Inferior parietal cortex (tissue), 1 donor: ENCODE measurements around the gene KLF5.
"Not testable (repeated sequence)": the region's sequence is repeated elsewhere in the genome, so short reads cannot be mapped to it uniquely, and the experiment has no call there.

ENCODE experiments used
- DNase-seq: peaks from one replicate; pipeline ENCODE4 v3.0.0-alpha.2; 2016; ENCODE audit errors: extremely low spot score

The KLF5 gene

DNA sequence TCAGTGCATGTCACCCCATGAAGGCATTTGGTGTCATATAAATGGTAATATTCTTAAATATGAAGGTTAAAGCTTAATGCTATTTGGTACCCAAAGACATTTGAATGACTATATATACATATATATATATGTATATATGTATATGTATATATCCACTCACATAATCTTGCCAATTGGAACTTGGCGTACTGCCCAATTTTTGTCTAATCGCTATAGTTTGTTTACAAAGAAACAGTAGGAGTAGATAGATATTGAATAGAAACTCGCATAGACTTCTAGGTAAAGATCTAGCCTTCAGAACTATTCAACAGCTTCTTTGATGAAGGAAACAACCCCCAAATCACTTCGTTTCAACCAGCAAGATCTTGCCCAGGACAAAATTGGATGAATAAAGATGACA lies 24.1 kb downstream of the KLF5 start:
- no peak for DNase-seq

DNA sequence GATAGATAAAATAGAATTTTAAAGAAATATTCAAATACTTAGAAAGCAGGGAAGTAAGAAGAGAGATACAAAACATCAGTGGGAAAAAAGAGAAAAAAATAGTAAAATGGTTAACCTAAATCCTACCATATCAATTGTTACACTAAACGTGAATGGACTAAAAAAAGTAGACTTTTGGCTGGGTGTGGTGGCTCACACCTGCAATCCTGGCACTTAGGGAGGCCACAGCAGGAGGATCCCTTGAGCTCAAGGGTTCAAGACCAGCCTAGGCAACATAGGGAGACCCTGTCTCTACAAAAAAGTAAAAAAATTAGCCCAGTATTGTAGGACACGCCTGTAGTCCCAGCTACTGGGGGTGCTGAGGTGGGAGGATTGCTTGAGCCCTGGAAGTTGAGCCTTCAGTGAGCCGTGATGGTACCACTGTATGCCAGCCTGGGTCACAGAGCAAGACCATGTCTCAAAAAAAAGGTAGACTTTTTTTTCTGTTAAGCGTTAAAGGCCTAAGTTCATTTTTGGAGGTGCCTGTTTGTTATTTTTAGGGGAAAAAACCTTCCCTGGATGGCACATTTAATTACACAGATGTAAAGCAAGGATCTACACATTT lies 29.6 kb downstream of the KLF5 start:
- no peak for DNase-seq

DNA sequence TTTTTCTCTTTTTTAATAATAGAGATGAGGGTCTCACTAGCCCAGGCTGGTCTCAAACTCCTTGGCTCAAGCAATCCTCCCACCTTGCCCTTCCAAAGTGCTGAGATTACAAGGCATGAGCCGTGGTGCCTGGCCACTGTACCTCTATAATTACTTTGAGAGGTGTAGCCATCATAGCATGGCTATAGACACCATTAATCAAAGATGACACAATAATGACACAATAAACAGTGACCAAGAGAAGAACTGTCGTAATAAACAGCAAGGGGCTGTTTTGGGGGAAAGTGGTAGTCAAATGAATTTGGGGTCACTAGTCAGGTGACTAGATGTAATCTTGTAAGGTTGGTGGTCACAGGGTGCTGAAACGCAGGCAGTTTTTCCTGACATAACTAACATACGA lies 30.4 kb downstream of the KLF5 start:
- DNase-seq: no peak

DNA sequence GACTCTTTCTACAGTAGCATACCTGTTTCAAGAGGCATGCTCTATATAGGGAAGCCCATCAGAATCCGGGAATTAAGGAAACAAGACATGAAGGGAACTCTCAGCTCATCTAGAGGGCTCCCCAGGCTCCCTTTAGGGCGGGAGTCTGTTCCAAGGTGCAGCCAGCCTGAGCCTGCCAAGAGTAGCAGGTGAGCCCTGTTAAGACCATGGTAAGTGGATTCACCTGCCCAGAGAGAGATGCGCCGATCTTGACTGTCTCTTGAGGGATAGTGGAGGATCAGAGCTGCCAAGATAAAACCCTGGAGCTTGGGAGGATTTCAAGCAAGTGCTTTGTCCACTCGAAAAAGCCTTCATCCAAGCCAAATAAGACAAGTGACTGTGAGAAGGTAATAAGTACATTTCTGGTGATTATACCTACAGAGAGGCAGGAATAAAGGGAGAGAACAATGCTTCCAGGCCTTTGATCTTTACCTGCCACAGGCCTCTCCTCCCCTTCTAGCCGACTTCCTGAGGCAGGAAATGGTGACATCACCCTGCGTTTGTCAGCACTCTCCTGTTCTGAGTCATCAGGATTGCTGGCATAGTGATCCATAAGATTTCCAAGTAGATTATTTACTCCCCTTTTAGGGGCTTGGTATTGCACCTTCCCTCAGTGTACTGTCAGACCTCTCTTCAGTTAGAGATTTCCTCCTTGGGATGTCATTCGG lies 31.5 kb downstream of the KLF5 start:
- no peak for DNase-seq

DNA sequence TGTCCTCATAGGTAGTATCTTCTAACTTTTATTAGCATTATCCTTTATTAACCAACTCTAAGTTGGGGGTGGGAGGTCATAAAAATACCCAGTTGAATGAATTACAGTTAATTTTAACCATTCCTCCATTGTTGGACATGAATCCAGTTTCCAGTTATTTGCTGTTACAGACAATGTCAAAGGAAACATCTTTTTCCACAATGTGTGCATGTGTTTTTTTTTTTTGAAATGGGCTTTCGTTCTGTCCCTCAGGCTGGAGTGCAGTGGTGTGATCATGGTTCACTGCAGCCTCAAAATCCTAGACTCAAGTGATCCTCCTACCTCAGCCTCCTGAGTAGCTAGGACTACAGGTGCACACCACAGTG lies 32.0 kb downstream of the KLF5 start:
- no peak for DNase-seq

DNA sequence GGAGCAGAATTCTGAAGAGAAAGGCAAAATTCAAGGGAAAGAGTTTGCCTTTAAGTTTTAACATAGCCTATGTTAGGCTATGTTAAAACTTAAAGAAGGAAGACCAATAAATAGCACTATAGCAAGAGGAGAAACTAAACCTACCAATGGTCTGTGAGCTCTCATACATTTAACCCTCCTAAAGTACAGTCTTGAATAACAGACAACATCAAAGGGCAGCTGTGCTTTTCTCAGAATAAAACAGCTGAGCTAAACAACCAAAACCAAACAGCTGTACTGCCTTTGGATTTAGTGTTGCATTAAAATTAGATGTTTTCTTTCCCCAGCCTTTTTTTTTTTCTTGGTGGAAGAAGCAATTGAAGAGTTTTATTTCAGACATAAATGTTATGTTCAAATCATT lies 34.0 kb downstream of the KLF5 start:
- DNase-seq: no peak

DNA sequence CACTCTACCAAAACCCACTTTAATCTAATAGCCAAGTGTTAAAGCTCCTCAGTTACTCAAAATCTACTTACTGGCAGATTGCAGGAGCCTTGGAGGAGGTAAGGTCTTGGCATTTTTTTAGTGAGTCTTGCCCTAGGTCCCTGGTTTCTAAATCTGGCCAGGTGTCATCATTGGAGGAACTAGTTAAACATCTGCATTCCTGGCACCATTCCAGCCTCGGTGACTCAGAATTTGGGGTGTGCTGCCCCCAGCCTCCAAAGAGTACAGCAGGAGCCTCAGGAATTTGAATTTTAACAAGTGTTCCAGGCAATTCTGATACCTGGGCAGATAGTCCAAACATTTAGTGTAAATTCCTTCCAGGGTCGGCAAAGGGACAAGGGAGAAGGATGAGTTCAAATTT lies 37.4 kb downstream of the KLF5 start:
- no peak for DNase-seq

DNA sequence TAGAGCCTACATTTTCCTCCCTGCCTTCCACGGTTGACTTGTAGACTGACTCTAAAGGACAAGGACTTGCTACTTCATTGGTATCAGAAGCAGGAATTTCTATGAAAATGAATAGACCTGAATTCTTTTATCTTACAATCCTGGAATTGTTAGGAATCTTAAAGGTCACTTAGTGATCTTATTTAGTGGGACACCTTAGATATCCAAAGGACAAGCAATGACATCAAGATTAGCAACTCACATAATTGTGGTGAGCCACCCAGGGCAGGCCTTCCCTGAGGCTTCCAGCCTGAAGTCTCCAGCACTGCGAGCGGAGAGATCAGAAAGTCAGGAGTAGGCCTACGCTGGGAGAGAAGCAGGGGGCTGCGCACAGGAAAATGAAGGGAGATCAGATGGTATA lies 37.8 kb downstream of the KLF5 start:
- DNase-seq: no peak

DNA sequence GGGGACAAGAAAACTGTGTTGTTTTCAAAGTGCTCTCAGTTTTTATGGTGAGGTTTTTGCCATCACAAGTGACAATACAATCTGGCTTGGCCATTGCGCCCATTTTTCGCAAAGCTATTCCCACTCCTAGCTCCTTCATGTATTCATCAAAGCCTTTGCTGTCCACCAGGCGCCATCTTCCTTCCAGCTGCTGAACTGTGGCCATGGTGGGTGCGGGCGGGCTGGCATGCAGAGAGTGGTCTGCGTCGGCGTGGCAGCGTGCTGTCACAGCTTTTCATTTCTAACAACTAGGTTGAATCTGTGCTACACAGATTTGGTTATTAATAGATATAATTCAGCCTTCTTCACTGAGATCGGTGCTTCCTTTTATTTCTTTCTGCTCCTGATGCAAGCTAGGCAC lies 42.0 kb downstream of the KLF5 start:
- DNase-seq: not testable (repeated sequence)

DNA sequence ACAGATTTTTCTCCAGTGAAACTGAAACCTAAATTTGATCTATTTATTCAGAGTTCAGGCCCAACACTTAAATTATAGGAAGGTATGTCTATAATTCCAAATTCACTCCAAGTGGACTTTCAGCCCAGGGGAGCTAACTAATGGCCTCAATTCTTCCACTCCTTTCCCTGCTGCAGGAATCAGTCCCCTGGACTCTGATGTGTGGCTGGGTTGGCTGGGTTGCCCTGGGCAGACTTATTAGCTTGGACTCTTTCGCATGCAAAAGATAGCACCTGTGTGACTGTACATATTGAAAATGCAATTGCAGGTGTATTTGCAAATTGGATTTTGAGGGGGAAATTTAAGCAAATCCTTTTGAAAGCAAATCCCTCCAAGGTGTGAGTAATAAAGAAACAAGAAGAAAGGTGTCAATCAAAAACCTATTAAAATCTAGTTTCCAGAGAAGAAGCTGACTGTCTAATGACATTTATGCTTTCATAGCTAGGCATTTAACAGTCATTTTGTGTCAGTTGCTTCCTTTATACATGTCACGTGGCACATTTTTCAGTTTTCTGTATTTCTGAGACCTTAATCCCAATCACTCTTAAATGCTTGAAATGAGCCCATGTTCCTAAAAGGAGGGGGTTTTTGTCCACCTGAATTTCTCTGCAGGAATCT lies 42.7 kb downstream of the KLF5 start:
- DNase-seq: no peak

DNA sequence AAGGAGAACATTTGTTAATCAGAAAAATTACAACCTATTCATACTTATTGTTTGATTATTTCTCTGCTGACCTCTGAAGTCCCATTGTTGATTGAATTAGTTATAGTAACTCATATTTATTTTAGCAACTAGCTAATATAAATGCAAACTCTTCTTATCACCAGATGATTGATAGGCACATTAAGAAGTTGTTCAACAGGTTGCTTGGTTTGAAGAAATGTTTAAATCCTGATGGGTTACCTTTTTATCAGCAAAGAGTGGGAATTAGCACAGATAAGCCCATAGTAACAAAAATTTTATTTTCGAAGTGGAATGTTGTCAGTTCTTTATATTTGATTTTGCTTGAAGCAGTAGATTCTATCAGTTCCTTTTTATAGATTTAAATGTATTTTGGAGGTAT lies 44.4 kb downstream of the KLF5 start:
- DNase-seq: no peak

DNA sequence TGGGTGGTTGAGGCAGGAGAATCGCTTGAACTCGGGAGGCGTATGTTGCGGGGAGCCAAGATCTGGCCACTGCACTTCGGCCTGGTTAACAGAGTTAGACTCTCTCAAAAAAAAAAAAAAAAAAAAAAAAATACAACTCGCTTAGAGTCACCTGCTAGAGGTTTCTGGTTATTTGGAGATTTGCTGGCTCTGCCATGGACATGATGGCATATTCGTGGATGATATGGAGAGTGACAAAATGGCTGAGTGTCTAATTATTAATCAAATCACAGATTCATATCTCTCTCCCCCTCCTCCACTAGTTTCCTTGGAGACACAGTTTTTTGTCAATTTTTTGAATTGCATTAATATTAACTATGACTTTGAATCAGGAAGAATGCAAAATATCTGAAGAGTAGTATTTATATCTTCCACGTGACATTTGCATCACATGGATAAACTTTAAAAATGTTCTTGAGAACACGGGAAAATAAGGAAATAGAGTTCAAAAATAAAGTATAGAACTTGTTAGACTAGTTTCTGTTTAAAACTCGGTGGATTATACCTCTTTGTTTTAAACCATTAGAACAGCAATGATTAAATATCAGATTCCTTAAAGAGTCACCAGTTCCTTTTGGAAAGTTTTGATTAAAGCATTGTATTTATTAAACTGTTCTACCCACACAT lies 47.8 kb downstream of the KLF5 start:
- DNase-seq: no peak

DNA sequence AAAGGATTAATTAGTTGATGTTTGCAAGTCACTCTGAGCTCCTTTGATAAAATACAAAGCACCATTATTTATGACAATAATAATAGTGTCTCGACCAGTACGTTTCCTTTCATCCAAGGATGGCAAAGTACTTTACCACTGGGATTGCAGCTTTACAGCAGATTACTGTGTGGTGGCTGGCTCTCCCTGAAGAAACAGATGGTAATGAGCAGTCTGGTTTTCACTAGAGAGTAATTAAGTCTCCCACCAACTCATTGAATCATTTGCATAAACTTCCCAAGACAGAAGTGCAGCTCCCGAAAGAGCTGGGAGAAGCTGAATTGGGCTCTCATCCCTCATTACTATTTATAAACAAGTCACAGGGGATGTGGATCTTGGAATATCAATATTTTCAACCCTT lies 48.7 kb downstream of the KLF5 start:
- DNase-seq: no peak

DNA sequence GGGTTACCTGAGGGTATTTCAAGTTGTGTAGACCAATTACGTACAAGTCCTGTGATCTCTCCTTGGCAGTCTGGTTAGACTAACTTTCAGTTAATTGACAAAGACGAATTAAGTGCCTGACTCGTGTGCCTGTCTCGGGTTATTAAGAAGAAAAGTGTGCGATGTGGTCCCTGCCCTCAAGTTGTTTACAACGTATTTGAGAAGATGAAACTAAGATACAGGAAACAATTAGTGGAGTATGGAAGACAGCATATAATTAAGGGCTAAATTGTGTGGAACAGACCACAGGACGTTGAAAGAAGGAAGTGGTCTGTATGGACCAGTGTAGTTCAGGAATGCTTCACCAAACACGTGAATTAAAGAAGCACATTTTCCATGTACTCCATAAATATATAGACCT lies 49.2 kb downstream of the KLF5 start:
- DNase-seq: no peak

DNA sequence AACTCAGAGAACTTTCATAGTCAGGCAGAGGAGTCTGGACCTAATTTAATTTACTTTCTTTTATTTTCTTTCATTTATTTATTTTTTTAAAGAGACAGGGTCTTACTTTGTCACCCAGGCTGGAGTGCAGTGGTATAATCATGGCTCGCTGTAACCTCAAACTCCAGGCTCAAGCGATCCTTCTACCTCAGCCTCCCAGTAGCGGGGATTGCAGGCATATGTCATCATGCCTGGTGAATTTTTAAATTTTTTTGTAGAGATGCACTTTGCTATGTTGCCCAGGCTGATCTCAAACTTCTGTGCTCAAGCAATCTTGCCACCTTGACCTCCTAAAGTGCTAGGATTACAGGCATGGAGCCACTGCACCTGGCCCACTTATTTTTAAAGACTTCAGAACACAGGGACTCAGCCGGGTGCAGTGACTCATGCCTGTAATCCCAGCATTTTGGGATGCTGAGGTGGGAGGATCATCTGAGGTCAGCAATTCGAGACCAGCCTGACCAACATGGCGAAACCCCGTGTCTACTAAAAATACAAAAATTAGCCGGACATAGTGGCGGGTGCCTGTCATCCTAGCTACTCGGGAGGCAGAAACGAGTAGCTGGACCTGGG lies 50.6 kb downstream of the KLF5 start:
- no peak for DNase-seq

DNA sequence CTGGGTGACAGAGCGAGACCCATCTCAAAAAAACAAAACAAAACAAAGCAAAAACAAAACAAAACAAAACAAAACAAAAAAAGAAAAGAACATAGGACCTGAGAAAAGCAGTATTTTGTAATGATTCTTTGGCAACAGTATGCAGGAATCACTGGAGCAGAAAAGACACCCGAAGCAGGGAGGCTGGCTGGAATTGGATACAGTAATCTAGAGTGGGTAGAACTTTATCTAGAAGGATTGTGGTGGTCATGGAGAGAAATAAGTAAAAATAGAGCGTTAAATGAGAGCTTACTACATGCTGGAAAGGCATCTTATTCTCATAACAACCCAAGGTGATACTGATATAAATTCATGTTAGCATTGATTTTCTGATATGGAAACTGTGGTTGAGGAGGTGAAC lies 51.2 kb downstream of the KLF5 start:
- no peak for DNase-seq

DNA sequence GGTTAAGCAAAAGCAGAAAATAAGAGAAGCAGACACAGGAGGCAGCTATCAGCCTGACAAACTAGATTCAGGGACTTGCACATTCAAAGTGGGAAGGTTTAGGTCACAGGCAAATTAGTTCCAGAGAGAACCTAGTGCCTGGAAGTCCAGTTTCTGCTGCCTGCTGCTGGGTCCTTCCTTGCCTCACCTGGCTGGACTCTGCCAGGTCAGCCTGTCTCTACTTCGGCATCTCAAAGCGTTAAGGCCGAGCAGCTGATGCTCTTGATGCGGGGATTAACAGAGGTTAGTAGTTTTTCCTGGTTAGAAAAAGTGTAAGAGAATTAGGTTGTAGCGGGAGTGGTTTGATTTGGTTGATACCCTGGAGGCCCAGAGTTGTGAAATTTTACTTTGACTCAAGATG lies 52.0 kb downstream of the KLF5 start:
- DNase-seq: no peak

DNA sequence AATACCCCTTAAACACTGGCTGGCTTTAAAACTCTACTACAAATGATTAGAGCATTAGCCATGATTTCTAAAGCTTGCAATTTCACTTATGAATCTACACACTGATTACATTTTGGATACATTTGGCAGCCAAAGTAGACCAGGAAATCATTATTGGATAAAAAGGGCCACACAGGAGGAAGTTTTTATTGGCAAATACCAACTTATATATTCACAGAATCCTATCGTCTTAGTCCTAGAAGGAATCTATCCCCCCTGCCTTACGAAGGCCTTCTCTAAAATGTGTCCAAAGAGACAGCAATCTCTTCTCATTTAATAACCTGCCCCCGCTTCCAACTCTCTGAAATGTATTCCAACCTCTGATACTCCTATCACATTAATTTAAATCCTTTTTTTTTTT lies 52.5 kb downstream of the KLF5 start:
- DNase-seq: no peak

DNA sequence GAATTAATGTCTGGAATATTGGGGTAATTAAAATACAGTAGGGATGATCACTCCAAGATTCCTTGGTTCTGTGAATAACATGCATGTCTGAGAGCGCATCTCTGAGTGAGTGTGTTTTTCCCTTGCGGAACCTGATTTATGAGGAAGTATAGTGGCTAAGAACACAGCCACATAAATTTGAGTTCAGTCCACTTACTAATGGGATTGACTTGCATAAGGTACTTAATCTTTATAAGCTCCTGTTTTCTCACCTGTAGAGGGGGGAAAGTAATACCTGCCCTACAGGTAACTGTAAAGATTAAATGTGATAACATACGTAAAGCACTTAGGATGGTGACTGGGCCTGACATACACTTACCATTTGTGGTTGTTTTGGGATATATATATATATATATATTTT lies 60.8 kb downstream of the KLF5 start:
- DNase-seq: no peak
